Hematopoietic multipotent progenitor cell treated with erythropoietin and hydrocortisone succinate and interleukin-3 and kit ligand, for 6 days (in vitro differentiated cells): ENCODE measurements around the gene RHOB.
"Not testable (repeated sequence)": the region's sequence is repeated elsewhere in the genome, so short reads cannot be mapped to it uniquely, and the experiment has no call there.

Experiments used
- DNase-seq: peaks from one replicate; pipeline ENCODE4 v3.0.0-alpha.2; 2015

Gene RHOB

DNA sequence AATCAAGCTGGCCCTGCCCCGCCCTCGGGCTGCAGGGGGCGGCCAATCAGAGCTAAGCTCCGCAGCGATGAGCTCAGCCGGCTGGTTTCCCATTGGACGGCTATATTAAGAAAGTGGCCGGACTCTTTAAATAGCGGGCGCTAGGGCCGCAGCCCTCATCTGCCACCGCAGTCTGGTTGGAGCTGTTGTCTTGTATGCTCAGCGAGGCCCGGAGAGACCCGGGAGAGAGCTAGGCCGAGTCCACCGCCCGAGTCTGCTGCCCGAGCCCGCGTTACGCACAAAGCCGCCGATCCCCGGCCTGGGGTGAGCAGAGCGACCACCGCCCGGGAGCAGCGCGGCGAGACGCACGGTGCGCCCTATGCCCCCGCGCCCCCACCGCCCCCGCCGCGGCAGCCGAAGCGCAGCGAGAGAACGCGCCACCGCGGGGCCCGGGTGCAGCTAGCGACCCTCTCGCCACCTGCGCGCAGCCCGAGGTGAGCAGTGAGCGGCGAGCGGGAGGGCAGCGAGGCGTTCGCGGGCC is at the start of gene RHOB:
Gene RHOB, plus strand, starts transcription at position 158 of the 520 bp plus-strand sequence. CDS start 392 bp downstream, outside the sequence.
- DNase-seq: peak; percentile 98

- no peak for DNase-seq
Measured at GRCh38 chr2:20397811-20398447, 48.9 kb upstream of the RHOB start.

DNA sequence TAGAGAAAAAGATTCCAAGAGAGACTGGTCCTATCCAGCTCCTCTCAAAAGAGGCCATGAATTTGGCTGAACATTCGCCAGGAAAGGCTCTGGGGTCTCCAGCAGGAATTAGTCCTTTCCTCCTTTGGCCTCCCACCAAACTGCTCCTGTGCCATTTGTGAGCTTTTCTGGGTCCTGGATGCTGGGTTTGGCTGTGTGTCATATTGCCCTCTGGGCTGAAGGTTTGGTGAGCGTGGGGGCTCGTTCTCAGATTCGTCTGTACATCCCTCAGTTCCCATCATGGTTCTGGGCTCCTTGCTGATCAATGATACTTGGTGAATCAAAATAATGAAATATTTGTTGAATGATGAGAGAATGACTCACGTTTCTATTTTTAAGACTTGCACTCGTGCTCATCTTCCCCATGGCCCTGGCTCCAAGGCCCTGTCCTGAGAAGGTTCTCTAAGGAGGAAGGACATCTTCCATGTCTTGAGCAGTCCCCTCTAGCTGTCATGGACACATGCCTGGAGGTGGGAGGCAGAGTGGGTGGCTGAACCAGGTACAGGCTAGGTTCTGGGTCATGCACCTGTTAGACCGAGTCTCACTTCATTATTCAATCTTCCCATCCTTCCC is 47.8 kb upstream of the RHOB start:
- no peak for DNase-seq

DNA sequence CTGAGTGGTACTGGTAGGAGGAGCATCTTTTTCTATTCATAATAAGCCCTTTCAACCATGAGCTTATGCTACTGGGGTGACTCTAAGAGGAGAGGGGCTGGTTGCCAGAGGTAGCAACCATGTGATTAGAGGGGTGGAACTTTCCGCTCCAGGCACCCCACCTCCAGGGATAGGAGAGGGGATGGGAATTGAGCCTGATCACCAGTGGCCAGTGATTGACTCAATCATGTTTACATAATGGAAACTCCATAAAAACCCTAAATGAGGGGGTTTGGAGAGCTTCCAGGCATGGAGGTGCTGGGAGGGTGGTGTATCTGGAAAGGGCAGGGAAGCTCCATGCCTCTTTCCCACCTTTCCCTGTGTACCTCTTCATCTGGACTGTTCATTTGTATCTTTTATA is 46.6 kb upstream of the RHOB start:
- no peak for DNase-seq

DNA sequence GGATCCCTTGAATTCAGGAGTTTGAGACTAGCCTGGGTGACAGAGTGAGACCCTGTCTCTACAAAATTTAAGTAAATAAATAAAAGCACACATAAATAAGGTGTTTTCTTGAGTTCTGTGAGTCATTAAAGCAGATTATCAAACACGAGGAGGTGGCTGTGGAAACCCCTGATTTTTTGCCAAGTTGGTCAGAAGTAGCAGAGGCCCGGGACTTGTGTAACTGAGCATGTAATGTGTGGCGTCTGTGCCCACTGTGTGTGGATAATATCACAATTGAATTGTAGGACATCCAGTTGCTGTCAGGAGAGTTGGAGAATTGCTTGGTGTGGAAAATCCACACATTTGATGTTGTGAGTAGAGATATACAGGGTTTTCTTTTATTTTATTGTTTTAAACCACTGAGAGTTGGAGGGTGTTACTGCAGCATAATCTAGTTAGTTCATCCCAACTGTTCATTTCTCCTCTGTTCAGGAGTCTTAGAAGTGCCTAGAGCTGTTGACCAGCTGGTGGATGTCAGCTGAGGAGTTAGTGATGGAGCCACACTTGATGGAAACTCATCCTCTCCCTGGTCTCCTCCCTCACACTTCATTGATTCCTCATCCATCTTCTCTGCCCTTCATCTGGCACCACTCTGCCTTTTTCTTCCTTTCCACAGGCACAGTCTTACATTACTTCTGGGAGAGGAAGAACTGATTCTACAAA is 45.9 kb upstream of the RHOB start:
- no peak for DNase-seq

GRCh38 chr2:20401489-20401835 is 45.4 kb upstream of the RHOB start:
- DNase-seq: no peak

DNA sequence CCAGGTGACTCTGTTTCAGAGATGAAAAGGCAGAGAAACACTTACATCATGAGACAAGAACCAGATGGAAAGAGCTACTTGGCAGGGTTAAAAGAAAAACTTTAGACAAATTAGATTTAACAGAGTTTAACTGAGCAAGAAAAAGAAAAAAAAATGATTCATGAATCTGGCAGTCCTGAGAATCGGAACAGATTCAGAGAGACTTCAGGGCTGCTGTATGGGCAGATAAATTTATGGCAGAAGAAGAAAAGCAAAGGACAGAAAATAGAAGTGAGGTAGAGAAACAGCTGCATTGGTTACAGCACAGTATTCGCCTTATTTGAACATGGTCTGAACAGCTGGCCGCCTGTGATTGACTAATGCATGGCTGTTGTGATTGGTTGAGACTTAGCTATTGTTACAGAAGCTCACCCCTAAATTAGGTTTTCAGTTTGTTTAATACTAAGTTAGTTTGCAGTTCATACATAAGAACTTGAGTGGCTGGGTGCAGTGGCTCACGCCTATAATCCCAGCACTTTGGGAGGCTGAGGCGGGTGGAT is 43.0 kb upstream of the RHOB start:
- DNase-seq: no peak

DNA sequence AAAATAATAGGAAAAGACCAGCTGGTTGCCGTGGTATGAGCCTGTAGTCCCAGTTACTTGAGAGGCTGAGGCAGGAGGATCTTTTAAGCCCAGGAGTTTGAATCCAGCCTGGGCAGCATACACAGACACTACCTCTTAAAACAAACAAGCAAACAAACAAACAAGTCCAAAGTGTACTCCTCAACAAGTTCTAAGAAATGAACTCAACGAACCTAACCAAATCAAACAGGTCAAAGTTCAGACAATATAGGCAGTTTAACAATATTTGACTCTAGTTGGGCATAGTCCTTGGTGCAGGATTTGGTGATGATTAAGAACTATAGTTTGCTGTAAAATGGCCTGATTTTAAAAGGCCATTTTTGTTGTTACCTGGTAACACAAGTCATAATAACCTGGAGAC is 41.9 kb upstream of the RHOB start:
- DNase-seq: no peak

GRCh38 chr2:20409039-20409438 is 37.8 kb upstream of the RHOB start:
- DNase-seq: no peak

GRCh38 chr2:20410556-20411277 is 36.2 kb upstream of the RHOB start:
- DNase-seq: no peak

- DNase-seq: peak; percentile 88
Measured at GRCh38 chr2:20411361-20411894, 35.4 kb upstream of the RHOB start.

DNA sequence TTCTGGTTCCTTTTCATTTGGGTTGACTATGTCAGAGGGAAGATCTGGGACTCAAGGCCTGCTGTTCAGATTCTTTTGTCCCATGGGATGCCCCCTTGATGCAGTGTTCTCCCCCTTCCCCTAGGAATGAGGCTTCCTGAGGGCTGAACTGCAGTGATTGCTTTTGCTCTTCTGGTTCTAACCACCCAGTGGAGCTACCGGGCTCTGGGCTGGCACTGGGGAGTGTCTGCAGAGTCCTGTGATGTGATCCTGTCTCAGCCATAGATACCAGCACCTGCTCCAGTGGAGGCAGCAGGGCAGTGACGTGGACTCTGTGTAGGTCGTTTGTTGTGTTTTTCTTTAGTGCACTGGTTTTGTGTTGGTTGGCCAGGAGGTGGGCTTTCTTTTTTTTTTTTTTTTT is 32.1 kb upstream of the RHOB start:
- DNase-seq: no peak

GRCh38 chr2:20415511-20415918 is 31.4 kb upstream of the RHOB start:
- DNase-seq: peak; percentile 47

DNA sequence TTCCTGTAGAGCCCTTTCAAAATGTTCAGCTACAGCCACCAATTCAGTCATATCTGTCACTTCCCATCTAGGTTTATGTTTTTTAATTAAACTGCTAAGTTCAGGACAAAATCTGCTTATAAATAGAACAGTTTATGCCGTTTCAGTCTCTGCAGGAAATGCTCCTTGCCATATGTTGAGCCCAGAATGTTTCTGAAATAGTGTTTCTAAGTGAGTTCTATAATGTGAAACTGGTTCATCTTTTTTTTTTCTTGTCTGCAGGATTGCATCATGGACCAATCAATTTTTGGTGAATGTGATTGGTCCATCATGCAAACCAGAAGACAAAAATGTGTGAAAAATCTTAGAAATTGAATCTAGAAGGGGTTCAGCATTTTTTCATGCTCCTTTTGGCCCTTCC is 30.2 kb upstream of the RHOB start:
- no peak for DNase-seq

DNA sequence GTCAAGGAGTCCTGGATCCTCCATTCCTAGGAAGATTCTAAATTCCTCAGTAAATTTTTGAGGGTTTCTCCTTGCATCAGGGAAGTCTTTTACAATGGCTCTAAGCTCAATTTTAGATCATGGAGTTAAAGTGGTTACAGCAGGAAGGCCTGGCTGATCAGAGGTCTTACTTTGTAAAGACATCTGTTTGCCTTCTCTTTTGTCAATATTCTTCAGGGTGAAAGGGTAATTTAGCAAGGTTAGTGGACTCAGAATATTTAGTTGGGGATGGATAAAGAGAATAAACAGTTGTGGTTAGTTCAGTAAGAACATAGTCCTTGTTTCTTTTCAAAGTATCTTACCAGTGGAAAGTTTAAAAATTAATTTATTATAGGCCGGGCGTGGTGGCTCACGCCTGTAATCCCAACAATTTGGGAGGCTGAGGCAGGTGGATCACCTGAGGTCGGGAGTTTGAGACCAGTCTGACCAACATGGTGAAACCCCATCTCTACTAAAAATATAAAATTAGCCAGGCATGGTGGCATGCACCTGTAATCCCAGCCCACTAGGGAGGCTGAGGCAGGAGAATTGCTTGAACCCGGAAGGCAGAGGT is 29.5 kb upstream of the RHOB start:
- DNase-seq: not testable (repeated sequence)

DNA sequence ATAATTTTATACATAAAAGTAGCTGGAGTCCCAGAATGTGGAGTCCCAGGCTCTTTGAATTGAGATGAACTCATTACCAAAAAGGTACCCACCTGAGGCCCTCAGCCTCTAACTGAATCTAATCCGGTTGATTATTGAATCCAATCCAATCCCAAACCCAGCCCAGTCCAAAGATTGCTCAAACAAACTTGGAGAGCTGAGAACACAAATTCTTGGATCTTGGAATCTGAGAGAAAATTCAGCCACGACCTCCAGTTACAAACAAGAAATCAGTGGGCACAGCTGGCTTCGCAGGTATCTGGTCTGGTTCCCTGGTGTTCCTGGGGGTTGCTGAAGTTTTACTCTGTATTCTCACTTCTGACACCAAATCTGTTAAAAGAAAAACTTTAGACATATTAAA is 28.4 kb upstream of the RHOB start:
- DNase-seq: no peak

DNA sequence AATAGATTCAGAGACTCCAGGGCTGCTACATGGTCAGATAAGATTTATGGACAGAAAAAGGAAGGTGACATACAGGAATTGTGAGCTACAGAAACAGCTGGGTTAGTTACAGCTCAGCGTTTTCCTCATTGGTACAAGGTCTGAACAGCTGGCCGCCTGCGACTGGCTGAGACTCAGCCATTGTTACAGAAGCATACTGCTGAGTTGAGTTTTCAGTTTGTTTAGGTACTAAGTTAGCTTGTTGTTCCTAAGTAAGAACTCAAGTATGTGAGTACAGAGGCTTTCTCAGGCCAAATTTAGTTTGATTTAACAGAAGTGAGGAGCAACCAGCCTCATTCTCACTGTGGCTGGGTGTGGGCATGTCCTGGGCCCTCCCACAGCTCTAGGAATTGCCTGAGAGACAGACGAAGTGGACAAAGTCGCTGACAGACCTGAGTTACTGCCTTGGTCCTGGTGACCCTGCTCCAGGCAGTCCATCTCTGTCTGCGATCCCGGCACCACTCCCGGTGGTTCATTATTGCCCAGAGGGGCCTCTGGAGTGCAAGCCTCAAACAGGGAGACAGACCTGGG is 27.8 kb upstream of the RHOB start:
- DNase-seq: no peak

GRCh38 chr2:20419752-20420151 is 27.1 kb upstream of the RHOB start:
- no peak for DNase-seq

DNA sequence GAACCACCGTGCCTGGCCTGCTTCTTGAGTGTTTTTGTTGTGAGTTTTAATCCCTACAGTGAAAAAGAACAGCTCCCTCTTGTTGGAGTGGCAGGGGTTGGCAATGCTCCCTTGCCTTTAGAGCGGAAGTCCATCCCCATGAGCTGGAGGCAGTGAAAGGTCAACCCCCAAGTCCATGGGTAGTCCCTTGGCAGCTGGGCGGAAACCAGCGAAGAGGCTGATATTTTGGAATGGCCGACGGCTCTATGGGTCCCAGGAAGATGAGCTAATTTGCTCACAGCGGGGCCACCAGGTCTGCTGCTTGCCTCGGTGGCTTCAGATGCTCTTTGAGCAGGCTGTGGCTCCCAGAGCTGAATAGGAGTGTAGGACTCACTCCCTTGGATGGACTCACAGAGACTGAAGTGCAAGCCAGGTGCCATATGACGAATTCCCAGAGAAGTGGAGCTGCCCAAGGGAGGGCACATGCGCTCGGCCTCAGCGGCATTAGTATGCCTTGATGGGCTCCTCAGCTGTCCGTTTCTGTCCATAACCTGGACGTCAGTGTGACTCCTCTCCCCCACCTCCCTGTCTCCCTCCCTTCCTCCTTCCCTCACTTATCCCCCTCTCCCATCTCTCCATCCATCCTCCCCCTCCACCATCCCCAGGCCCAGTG is 25.4 kb upstream of the RHOB start:
- DNase-seq: no peak

DNA sequence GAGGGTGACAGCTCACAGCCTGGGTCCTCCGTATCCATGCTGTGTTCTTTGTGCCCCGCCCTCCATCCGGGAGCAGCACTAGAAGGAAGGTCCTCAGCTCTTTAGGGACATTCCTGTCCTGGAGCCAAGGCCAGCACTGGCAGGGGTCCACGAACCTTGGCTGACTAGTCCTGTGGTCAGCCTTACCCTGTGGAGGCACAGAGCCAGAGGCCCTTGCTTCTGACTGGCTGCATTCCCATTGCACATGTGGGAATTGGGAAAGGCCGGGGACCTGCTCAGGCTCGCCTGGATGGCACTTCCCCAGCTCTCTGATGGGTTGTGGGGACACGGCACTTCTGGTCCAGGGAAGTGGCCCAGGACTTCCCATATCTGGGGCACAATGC is 24.9 kb upstream of the RHOB start:
- DNase-seq: no peak

DNA sequence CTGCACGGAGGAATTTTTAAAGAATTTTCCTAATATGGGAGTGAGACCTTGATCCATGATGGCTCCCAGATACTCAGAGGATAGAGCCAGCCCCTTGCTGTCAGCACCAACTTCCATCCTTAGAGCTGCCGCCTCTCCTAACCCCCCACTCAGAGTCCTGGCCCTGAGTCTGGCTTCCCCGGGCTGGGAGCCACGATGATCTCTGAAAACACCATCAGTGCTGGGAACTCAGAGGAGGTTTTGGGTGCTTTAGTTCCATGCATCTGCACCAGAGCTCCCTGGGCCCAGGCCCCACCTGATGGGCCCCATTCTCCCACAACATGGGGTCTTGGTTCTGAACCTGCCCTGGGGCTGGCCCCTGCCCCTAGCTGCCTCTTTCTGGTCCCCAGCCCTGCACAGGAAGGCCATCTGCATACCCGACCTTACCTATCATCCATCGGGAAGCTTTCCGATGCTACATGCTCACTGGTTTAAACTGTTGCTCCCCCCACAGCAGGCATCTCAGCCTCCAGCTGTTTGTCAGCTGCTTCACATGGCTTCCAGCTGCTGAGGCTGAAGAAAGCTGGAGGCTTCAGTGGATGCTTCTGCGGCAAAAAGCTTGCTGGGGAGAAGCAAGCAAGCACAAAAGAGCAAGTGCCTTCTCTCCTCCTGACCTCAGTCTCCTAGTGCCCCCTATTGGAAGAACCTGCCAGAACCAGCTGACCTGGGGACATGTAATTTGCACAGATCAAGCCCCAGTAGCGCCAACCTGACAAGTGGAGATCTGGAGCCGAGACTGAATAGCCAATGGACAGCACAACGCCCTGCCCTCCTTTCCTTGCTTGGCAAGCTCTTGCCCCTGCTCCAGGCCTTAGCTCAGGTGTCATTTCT is 24.2 kb upstream of the RHOB start:
- DNase-seq: peak; percentile 56
